Endometrial microvascular endothelial cells (primary cell): ENCODE results near the gene EPN1. TPM values are rescaled to one million over a fixed set of nuclear protein-coding genes. Genes with fewer than 3 reads are reported as not detected.

ENCODE experiments used
- in situ Hi-C: cut with HindIII; loops from 2 replicates; pipeline ENCODE4 v1.10.0; 2017; ENCODE audit warnings: low sequenced_read_pairs, low pct_unique_long_range_greater_than_20kb; ENCODE audit errors: inconsistent ontology term
- total RNA-seq: library from RNA; depleted of rRNA; stranded (reverse); fragments of >200 nt; gene quantifications from one replicate; pipeline ENCODE4 v1.2.3, GENCODE V29; 2015; ENCODE audit errors: inconsistent ontology term

EPN1 gene
- total RNA-seq, result 155 TPM

GRCh38 chr19:55674841-55675660 is at the start of gene EPN1:
EPN1 (plus strand) TSS chr19:55675226; CDS start chr19:55678628, 3,402 bp downstream.
- in situ Hi-C loops, result no loop called here

GRCh38 chr19:55626350-55626749 is 48.7 kb upstream of the EPN1 start:
- in situ Hi-C loops, result loop anchor here (10.0 kb wide), 1 partner anchor 112 kb away; no protein-coding TSS in a partner anchor

GRCh38 chr19:55632463-55632834 is 42.6 kb upstream of the EPN1 start:
- in situ Hi-C loops, result no loop called here

GRCh38 chr19:55633861-55634260 is 41.2 kb upstream of the EPN1 start:
- in situ Hi-C loops, result no loop called here

- in situ Hi-C loops, result no loop called here
These were observed 39.7 kb upstream of the EPN1 start for GRCh38 chr19:55635334-55635717.

GRCh38 chr19:55635856-55636440 is 39.1 kb upstream of the EPN1 start:
- in situ Hi-C loops, result no loop called here

- in situ Hi-C loops, result no loop called here
These were observed 38.3 kb upstream of the EPN1 start for GRCh38 chr19:55636723-55637122.

GRCh38 chr19:55637534-55637933 is 37.5 kb upstream of the EPN1 start:
- in situ Hi-C loops, result no loop called here

GRCh38 chr19:55638864-55639359 is 36.1 kb upstream of the EPN1 start:
- in situ Hi-C loops, result no loop called here

GRCh38 chr19:55640043-55640576 is 34.9 kb upstream of the EPN1 start:
- in situ Hi-C loops, result no loop called here

GRCh38 chr19:55640577-55641425 is 34.2 kb upstream of the EPN1 start, which contains the start of gene ZNF580:
ZNF580 (plus strand) TSS chr19:55641002; CDS start chr19:55642509, 1,507 bp downstream.
- in situ Hi-C loops, result no loop called here

- in situ Hi-C loops, result no loop called here
These were observed 33.4 kb upstream of the EPN1 start for GRCh38 chr19:55641426-55642152.

GRCh38 chr19:55642153-55643002 is 32.6 kb upstream of the EPN1 start:
- in situ Hi-C loops, result no loop called here

- in situ Hi-C loops, result no loop called here
These were observed 31.8 kb upstream of the EPN1 start, which contains the start of gene ZNF581 for GRCh38 chr19:55643003-55643886. ZNF581 (plus strand) TSS chr19:55643649; CDS start chr19:55644572, 923 bp downstream.

GRCh38 chr19:55643887-55644176 is 31.2 kb upstream of the EPN1 start:
- in situ Hi-C loops, result no loop called here

GRCh38 chr19:55644191-55644833 is 30.7 kb upstream of the EPN1 start:
- in situ Hi-C loops, result no loop called here
